ENCODE data around the gene KIAA1549.

DNA sequence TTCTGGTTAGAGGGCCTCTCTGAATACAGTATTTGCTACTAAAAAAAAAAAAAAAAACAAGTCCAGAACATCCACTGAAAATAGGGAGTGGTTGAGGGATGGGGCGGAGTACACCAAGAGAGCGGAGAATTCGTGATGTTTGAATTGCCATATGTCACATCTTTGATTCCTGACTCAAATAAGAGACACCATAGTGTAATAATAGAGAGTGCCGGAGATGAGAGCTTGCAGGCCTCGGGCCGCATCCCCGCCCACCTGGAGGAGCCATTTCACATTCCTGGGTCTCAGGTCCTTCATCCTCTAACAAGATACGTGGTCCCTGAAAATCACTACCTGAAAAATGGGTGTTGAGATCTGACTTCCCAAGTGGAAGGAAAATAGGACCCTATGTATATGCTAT is 46.8 kb downstream of the KIAA1549 start:
- TF ChIP-seq, protein P1, sequence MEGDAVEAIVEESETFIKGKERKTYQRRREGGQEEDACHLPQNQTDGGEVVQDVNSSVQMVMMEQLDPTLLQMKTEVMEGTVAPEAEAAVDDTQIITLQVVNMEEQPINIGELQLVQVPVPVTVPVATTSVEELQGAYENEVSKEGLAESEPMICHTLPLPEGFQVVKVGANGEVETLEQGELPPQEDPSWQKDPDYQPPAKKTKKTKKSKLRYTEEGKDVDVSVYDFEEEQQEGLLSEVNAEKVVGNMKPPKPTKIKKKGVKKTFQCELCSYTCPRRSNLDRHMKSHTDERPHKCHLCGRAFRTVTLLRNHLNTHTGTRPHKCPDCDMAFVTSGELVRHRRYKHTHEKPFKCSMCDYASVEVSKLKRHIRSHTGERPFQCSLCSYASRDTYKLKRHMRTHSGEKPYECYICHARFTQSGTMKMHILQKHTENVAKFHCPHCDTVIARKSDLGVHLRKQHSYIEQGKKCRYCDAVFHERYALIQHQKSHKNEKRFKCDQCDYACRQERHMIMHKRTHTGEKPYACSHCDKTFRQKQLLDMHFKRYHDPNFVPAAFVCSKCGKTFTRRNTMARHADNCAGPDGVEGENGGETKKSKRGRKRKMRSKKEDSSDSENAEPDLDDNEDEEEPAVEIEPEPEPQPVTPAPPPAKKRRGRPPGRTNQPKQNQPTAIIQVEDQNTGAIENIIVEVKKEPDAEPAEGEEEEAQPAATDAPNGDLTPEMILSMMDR (IDR thresholded peaks at IDR 0.05) = no peak
- TF ChIP-seq EP300 (IDR thresholded peaks at IDR 0.05) = no peak
- no peak for TF ChIP-seq POLR2A (IDR thresholded peaks at IDR 0.05; ENCODE audit: low read depth)
